ENCODE results near the gene JAGN1. TPM values are rescaled to one million over a fixed set of nuclear protein-coding genes. Genes with fewer than 3 reads are reported as not detected.
A peak's percentile ranks its signal among the peaks of the same experiment; 100 is the strongest.

The JAGN1 gene
- polyA plus RNA-seq, 1 of the 3 experiments (the other 2 are of a cell fraction), result 41.6 TPM

GRCh38 chr3:9881441-9881840 is 9.0 kb upstream of the JAGN1 start:
- Histone ChIP-seq H3K9me2 (no peaks in the 10 kb centered on the region), H3K4me3 (ENCODE audit: low read depth in 2 of 2, low read length in 1 of 2) (no peak overlapping the region), H3K9me3 (no peaks in the 10 kb centered on the region), H4K20me1 (ENCODE audit: insufficient read depth) (no peaks in the 10 kb centered on the region), H3K9ac (no peak overlapping the region), H3F3A (replicated peaks; ENCODE audit: insufficient read depth) (peaks cover 11% of the 10 kb centered on the region), H3K27ac (ENCODE audit: low read depth in 2 of 2, low read length in 1 of 2) (no peak overlapping the region), H3K4me1 (ENCODE audit: control insufficient read depth in 1 of 2, insufficient read depth in 2 of 2, low read depth in 1 of 2, low read length in 1 of 2) (0 out of 4 replicates have a peak, but pooled peaks cover 0 to 11% of the 10 kb centered on the region in 2 experiments), H3K27me3 (ENCODE audit: insufficient read depth) (no peaks in the 10 kb centered on the region), H2AFZ (ENCODE audit: low read depth) (no peak overlapping the region), H3K36me3 (replicated peaks in 1 of 2; ENCODE audit: control insufficient read depth in 1 of 2, insufficient read depth in 2 of 2, low read length in 1 of 2) (no peaks in the 10 kb centered on the region), H3K79me2 (ENCODE audit: insufficient read depth) (no peaks in the 10 kb centered on the region), H3K4me2 (no peak overlapping the region)
- ChIA-PET CTCF (no interaction called here), POLR2A (no interaction called here)
- no peak for DNase-seq
- WGBS (ENCODE audit: low lambda C conversion rate), result 96% methylated on average over 1 of the region's 1 CpG
- TF ChIP-seq GABPA (IDR thresholded peaks at IDR 0.05; ENCODE audit: low read depth) (no peak), GATA2 (CRISPR knock-in tag; IDR thresholded peaks at IDR 0.05) (no peak), JUND (IDR thresholded peaks at IDR 0.05) (no peak), ELF1 (IDR thresholded peaks at IDR 0.05) (no peak), RCOR1 (IDR thresholded peaks at IDR 0.05; ENCODE audit: low read length) (no peak), RAD21 (IDR thresholded peaks at IDR 0.05; ENCODE audit: low read length) (no peak), ZBTB33 (IDR thresholded peaks at IDR 0.05; ENCODE audit: borderline replicate concordance, low read depth) (no peak), MXI1 (IDR thresholded peaks at IDR 0.05; ENCODE audit: low read depth, low read length) (no peak)
- TF ChIP-seq, protein P1, sequence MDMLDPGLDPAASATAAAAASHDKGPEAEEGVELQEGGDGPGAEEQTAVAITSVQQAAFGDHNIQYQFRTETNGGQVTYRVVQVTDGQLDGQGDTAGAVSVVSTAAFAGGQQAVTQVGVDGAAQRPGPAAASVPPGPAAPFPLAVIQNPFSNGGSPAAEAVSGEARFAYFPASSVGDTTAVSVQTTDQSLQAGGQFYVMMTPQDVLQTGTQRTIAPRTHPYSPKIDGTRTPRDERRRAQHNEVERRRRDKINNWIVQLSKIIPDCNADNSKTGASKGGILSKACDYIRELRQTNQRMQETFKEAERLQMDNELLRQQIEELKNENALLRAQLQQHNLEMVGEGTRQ (IDR thresholded peaks at IDR 0.05; ENCODE audit: borderline replicate concordance, low read depth, low read length), result no peak

DNA sequence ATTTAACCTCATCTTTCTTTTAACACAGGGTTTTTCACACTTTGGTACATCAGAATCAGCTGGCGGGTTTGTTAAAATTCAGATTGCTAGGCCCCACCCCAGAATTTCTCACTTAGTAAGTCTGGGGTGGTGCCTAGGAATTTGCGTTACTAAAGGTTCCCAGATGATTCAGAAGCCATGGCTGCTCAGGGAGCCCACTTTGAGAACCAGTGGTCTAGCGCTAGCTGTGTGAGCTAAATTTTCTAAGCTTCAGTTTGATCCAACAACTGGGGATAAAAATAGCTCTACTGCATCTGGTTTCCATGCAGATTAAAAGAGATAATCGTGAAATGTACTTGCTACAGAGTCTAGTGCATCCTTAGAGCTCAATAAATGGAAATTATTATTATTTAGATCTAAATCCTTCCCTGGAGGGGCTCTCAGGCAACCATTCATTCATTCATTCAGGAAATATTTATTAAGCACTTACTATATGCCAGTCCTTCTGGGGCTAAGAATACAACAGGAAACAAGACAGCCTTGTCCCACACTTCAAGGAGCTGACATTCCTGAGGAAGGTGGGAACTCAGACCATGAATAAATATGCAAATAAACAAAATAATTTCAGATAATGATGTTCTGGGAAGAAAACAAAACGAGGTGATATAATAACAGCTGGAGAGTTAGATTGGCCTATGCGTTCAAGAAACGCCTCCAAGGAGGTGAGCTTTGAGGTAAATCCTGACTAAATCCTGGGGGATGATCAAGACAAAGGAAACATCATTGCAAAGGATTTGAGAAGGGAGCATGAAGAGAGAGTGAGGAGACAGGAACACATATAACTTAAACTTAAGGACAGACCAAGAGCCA is 6.5 kb upstream of the JAGN1 start:
- no peaks in the 10 kb centered on the region for H3K27me3 ChIP-seq (ENCODE audit: insufficient read depth)
- 78% methylated on average over 7 of the region's 7 CpGs for WGBS (ENCODE audit: low lambda C conversion rate)
- peak overlapping the region; percentile 8 to 70; a peak in 3 of 4 replicates for H3K27ac ChIP-seq (ENCODE audit: low read depth in 2 of 2, low read length in 1 of 2)
- H3K9ac ChIP-seq, result peak overlapping the region; percentile 18; the same call in 1 of the 2 replicates
- ChIA-PET CTCF (interaction anchor here (0.9 kb wide), 1 partner anchor 75 kb away, joined by 3 read pairs; no protein-coding TSS in a partner anchor), POLR2A (no interaction called here)
- no peaks in the 10 kb centered on the region for H3K79me2 ChIP-seq (ENCODE audit: insufficient read depth)
- no peaks in the 10 kb centered on the region for H3K9me2 ChIP-seq
- peak overlapping the region; percentile 12; the same call in 1 of the 2 replicates for H3K4me2 ChIP-seq
- H4K20me1 ChIP-seq (ENCODE audit: insufficient read depth), result no peaks in the 10 kb centered on the region
- no peaks in the 10 kb centered on the region for H3K9me3 ChIP-seq
- no peaks in the 10 kb centered on the region for H3K36me3 ChIP-seq (replicated peaks in 1 of 2; ENCODE audit: control insufficient read depth in 1 of 2, insufficient read depth in 2 of 2, low read length in 1 of 2)
- H3K4me1 ChIP-seq (ENCODE audit: control insufficient read depth in 1 of 2, insufficient read depth in 2 of 2, low read depth in 1 of 2, low read length in 1 of 2), result 0 out of 4 replicates have a peak, but pooled peaks cover 0 to 11% of the 10 kb centered on the region in 2 experiments
- no peak overlapping the region for H3K4me3 ChIP-seq (ENCODE audit: low read depth in 2 of 2, low read length in 1 of 2)
- H3F3A ChIP-seq (replicated peaks; ENCODE audit: insufficient read depth), result peaks cover 12% of the 10 kb centered on the region
- no peak for DNase-seq
- H2AFZ ChIP-seq (ENCODE audit: low read depth), result peak overlapping the region; percentile 57; the same call in 1 of the 2 replicates
- TF ChIP-seq FOXM1 (IDR thresholded peaks at IDR 0.05; ENCODE audit: low read depth) (no peak), SIN3A (IDR thresholded peaks at IDR 0.05; ENCODE audit: borderline replicate concordance, low read depth, low read length) (no peak), TAF1 (IDR thresholded peaks at IDR 0.05; ENCODE audit: borderline replicate concordance, low read depth, low read length) (no peak), MXI1 (IDR thresholded peaks at IDR 0.05; ENCODE audit: low read depth, low read length) (no peak), YY1 (IDR thresholded peaks at IDR 0.05; ENCODE audit: low read depth) (no peak), PBX3 (IDR thresholded peaks at IDR 0.05) (no peak), TEAD4 (IDR thresholded peaks at IDR 0.05; ENCODE audit: borderline replicate concordance, insufficient read depth) (no peak), RFX5 (IDR thresholded peaks at IDR 0.05; ENCODE audit: low read length) (no peak), RXRA (IDR thresholded peaks at IDR 0.05; ENCODE audit: borderline replicate concordance, low read depth) (no peak), EZH2phosphoT487 (IDR thresholded peaks at IDR 0.05; ENCODE audit: borderline replicate concordance, low read depth) (no peak), GABPA (IDR thresholded peaks at IDR 0.05; ENCODE audit: low read depth) (no peak)
- TF ChIP-seq, protein P2, sequence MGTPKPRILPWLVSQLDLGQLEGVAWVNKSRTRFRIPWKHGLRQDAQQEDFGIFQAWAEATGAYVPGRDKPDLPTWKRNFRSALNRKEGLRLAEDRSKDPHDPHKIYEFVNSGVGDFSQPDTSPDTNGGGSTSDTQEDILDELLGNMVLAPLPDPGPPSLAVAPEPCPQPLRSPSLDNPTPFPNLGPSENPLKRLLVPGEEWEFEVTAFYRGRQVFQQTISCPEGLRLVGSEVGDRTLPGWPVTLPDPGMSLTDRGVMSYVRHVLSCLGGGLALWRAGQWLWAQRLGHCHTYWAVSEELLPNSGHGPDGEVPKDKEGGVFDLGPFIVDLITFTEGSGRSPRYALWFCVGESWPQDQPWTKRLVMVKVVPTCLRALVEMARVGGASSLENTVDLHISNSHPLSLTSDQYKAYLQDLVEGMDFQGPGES (IDR thresholded peaks at IDR 0.05; ENCODE audit: low read depth, low read length), result no peak
- TF ChIP-seq, protein P1 (IDR thresholded peaks at IDR 0.05; ENCODE audit: borderline replicate concordance, low read depth, low read length), result no peak
